Measurements from ENCODE around the gene ADGRG2.
"Not testable (repeated sequence)": the region's sequence is repeated elsewhere in the genome, so short reads cannot be mapped to it uniquely, and the experiment has no call there.

The ADGRG2 gene

GRCh38 chrX:19086102-19086772 is 36.0 kb downstream of the ADGRG2 start:
- no peak for DNase-seq

- no peak for DNase-seq
Measured at GRCh38 chrX:19085666-19086065, 36.6 kb downstream of the ADGRG2 start.

GRCh38 chrX:19075754-19076153 is 46.5 kb downstream of the ADGRG2 start:
- DNase-seq, result no peak

GRCh38 chrX:19072372-19072771 is 49.9 kb downstream of the ADGRG2 start:
- DNase-seq, result no peak

GRCh38 chrX:19070555-19070994 is 51.7 kb downstream of the ADGRG2 start:
- DNase-seq, result no peak

GRCh38 chrX:19066987-19067386 is 55.3 kb downstream of the ADGRG2 start:
- DNase-seq, result not testable (repeated sequence)

- DNase-seq, result no peak
Measured at GRCh38 chrX:19065535-19065934, 56.7 kb downstream of the ADGRG2 start.

- no peak for DNase-seq
Measured at GRCh38 chrX:19064175-19064574, 58.1 kb downstream of the ADGRG2 start.

GRCh38 chrX:19063030-19063429 is 59.2 kb downstream of the ADGRG2 start:
- DNase-seq, result no peak

- no peak for DNase-seq
Measured at GRCh38 chrX:19059067-19059466, 63.2 kb downstream of the ADGRG2 start.

- no peak for DNase-seq
Measured at GRCh38 chrX:19057856-19058255, 64.4 kb downstream of the ADGRG2 start.

- DNase-seq, result no peak
Measured at GRCh38 chrX:19049110-19049509, 73.2 kb downstream of the ADGRG2 start.

- DNase-seq, result no peak
Measured at GRCh38 chrX:19046343-19047215, 75.7 kb downstream of the ADGRG2 start.

- DNase-seq, result no peak
Measured at GRCh38 chrX:19040373-19040772, 81.9 kb downstream of the ADGRG2 start.

- DNase-seq, result no peak
Measured at GRCh38 chrX:19034025-19034424, 88.2 kb downstream of the ADGRG2 start.

- DNase-seq, result no peak
Measured at GRCh38 chrX:19030805-19031204, 91.5 kb downstream of the ADGRG2 start.

- no peak for DNase-seq
Measured at GRCh38 chrX:19028560-19028959, 93.7 kb downstream of the ADGRG2 start.

GRCh38 chrX:19024366-19024765 is 97.9 kb downstream of the ADGRG2 start:
- DNase-seq, result no peak

GRCh38 chrX:19019996-19020395 is 102.3 kb downstream of the ADGRG2 start:
- no peak for DNase-seq

GRCh38 chrX:19017271-19017670 is 105.0 kb downstream of the ADGRG2 start:
- DNase-seq, result no peak

- DNase-seq, result not testable (repeated sequence)
Measured at GRCh38 chrX:19016614-19017013, 105.7 kb downstream of the ADGRG2 start.

GRCh38 chrX:19007868-19008267 is 114.4 kb downstream of the ADGRG2 start:
- no peak for DNase-seq

- no peak for DNase-seq
Measured at GRCh38 chrX:19007011-19007410, 115.3 kb downstream of the ADGRG2 start.

- DNase-seq, result no peak
Measured at GRCh38 chrX:19005909-19006308, 116.4 kb downstream of the ADGRG2 start.

Data from NCI-H2029 treated with DMSO at 0.1 percent for 48 hours (cell line).